ENCODE measurements around the gene ABL2.

DNA sequence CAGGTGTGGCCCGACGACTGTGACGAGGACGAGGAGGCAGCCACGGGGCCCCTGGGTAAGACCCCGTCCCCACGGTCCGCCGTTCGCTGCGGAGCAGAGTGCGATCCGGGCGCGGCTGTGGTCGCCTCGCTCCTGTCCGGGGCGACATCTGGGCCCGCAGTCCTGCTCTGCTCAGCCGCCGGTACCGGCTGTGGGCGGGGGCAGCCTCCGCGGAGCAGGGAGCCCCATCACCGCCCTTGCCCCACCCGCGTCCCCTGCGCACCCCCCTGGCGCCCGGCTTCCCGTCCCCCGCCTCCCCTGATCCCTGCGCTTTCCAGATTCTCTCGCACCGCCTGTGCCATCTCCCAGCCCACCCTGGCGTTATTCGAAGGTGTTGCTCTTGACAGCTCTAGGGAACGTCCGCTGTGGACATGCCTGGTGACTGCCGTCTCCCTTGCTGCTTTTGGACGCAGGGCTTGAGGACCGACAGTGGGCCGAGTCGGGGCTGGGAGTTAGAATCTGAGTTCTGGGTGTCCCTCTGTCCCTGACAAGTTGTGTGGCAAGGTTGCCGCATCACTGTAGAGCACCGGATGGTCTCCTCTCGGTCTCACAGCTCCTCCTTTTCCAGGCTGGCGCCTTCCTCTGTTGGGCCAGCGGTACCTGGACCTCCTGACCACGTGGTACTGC, 147.0 kb downstream of the ABL2 start:
- TF ChIP-seq, protein P1, sequence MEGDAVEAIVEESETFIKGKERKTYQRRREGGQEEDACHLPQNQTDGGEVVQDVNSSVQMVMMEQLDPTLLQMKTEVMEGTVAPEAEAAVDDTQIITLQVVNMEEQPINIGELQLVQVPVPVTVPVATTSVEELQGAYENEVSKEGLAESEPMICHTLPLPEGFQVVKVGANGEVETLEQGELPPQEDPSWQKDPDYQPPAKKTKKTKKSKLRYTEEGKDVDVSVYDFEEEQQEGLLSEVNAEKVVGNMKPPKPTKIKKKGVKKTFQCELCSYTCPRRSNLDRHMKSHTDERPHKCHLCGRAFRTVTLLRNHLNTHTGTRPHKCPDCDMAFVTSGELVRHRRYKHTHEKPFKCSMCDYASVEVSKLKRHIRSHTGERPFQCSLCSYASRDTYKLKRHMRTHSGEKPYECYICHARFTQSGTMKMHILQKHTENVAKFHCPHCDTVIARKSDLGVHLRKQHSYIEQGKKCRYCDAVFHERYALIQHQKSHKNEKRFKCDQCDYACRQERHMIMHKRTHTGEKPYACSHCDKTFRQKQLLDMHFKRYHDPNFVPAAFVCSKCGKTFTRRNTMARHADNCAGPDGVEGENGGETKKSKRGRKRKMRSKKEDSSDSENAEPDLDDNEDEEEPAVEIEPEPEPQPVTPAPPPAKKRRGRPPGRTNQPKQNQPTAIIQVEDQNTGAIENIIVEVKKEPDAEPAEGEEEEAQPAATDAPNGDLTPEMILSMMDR (IDR thresholded peaks at IDR 0.05): no peak
- TF ChIP-seq POLR2AphosphoS5 (IDR thresholded peaks at IDR 0.05) (no peak), POLR2A (IDR thresholded peaks at IDR 0.05) (no peak), EP300 (IDR thresholded peaks at IDR 0.05) (no peak)
